Keratinocyte (primary cell): Measurements from ENCODE around the gene ST6GALNAC6. TPM values are rescaled to one million over a fixed set of nuclear protein-coding genes. Genes with fewer than 3 reads are reported as not detected.

Experiments
- DNase-seq: peaks from one replicate; pipeline ENCODE4 v3.0.0-alpha.2; 2011; ENCODE audit warnings: low read depth, missing footprints, low spot score
- FAIRE-seq: peaks from 2 replicates; lab custom pipeline; 2011; peaks lifted over from hg19 to GRCh38; lab: Jason Lieb, UNC
- H2AFZ ChIP-seq: 2 replicates; pipeline ENCODE4 v1.6.0; 2012; ENCODE audit warnings: low read length, control low read depth, inconsistent platforms; ENCODE audit not compliant: control insufficient read depth
- H3K27ac ChIP-seq: 2 replicates; pipeline ENCODE4 v1.5.1; 2011; ENCODE audit warnings: low read length; ENCODE audit not compliant: control insufficient read depth, insufficient read depth
- H3K27me3 ChIP-seq: 3 replicates; pipeline ENCODE4 v1.6.0; 2011; ENCODE audit warnings: low read length; ENCODE audit not compliant: control insufficient read depth, insufficient read depth; ENCODE audit errors: extremely low read depth
- H3K36me3 ChIP-seq, 2 experiments: 2 replicates in 1 of 2; 3 replicates in 1 of 2; pipeline ENCODE4 v1.5.1; 2011; ENCODE audit warnings: low read length in 2 of 2, mild to moderate bottlenecking in 1 of 2; ENCODE audit not compliant: control insufficient read depth in 2 of 2, insufficient read depth in 2 of 2; ENCODE audit errors: extremely low read depth in 1 of 2
- H3K4me1 ChIP-seq: 3 replicates; pipeline ENCODE4 v1.5.1; 2011; ENCODE audit warnings: low read length; ENCODE audit not compliant: control insufficient read depth, insufficient read depth; ENCODE audit errors: extremely low read depth
- H3K4me2 ChIP-seq: 3 replicates; pipeline ENCODE4 v1.6.0; 2011; ENCODE audit warnings: low read depth, low read length; ENCODE audit not compliant: control insufficient read depth, insufficient read depth; ENCODE audit errors: extremely low read depth
- H3K4me3 ChIP-seq, 3 experiments: fragments of 200-600 bp in 1 of 3; sonication (generic) in 1 of 3; 2 replicates in 2 of 3; 3 replicates in 1 of 3; pipeline ENCODE4 v1.5.1; 2011 to 2016; ENCODE audit warnings: low read length in 3 of 3, mild to moderate bottlenecking in 3 of 3, control low read depth in 2 of 3, inconsistent platforms in 1 of 3, low read depth in 1 of 3, mixed read lengths in 1 of 3, mixed run types in 1 of 3, moderate library complexity in 1 of 3; ENCODE audit not compliant: control insufficient read depth in 2 of 3, insufficient read depth in 2 of 3; ENCODE audit errors: extremely low read depth in 1 of 3
- H3K79me2 ChIP-seq: 2 replicates; pipeline ENCODE4 v1.6.0; 2012; ENCODE audit warnings: low read length; ENCODE audit not compliant: control insufficient read depth, insufficient read depth
- H3K9ac ChIP-seq: 3 replicates; pipeline ENCODE4 v1.6.0; 2011; ENCODE audit warnings: low read length; ENCODE audit not compliant: control insufficient read depth, insufficient read depth; ENCODE audit errors: extremely low read depth
- H3K9me1 ChIP-seq: 3 replicates; pipeline ENCODE4 v1.6.0; 2011; ENCODE audit warnings: low read length; ENCODE audit not compliant: control insufficient read depth, insufficient read depth; ENCODE audit errors: extremely low read depth
- H3K9me3 ChIP-seq: 2 replicates; pipeline ENCODE4 v1.5.1; 2012; ENCODE audit warnings: low read depth, low read length; ENCODE audit not compliant: control insufficient read depth
- H4K20me1 ChIP-seq: 3 replicates; pipeline ENCODE4 v1.6.0; 2011; ENCODE audit warnings: low read length; ENCODE audit not compliant: control insufficient read depth, insufficient read depth; ENCODE audit errors: extremely low read depth
- EZH2 ChIP-seq: IDR thresholded peaks from one replicate; pipeline ENCODE4 v1.6.1; 2012; ENCODE audit warnings: inconsistent platforms, mild to moderate bottlenecking, low read length, moderate library complexity
- dilution Hi-C: fragments of 300-500 bp; cut with MboI; formaldehyde crosslinking; loops from one replicate; pipeline ENCODE4 v1.7.0; 2020; ENCODE audit warnings: low sequenced_read_pairs; ENCODE audit not compliant: extremely low pct_ligation_motif_present
- polyA plus RNA-seq, 5 experiments: library from polyadenylated mRNA; depleted of rRNA in 3 of 5; stranded (reverse) in 3 of 5; stranded (forward) in 1 of 5; unstranded in 1 of 5; fragments of >200 nt; gene quantifications; 1 replicate in 1 of 5; 2 replicates in 3 of 5; 3 replicates in 1 of 5; pipeline versions ENCODE4 v1.2.1 to v1.2.3, GENCODE V29; 2011 to 2012; ENCODE audit warnings: missing spikeins in 2 of 5, low read depth in 1 of 5, low replicate concordance in 1 of 5
- TF ChIP-seq, protein P1 (sequence below), 3 experiments: IDR thresholded peaks in 1 of 3; conservative IDR thresholded peaks in 1 of 3; optimal IDR thresholded peaks in 1 of 3; 2 replicates in 2 of 3; 3 replicates in 1 of 3; pipeline versions ENCODE3 to v1.5.1; 2011; ENCODE audit warnings: low read length in 3 of 3, mild to moderate bottlenecking in 3 of 3, moderate library complexity in 2 of 3, control low read depth in 1 of 3, inconsistent platforms in 1 of 3; ENCODE audit not compliant: insufficient read depth in 2 of 3; ENCODE audit errors: extremely low read depth in 1 of 3

Gene ST6GALNAC6
- polyA plus RNA-seq, 1 donor (not counting 4 experiments of a cell fraction or from before 2014, with no cell fraction given), result 21.1 TPM

DNA sequence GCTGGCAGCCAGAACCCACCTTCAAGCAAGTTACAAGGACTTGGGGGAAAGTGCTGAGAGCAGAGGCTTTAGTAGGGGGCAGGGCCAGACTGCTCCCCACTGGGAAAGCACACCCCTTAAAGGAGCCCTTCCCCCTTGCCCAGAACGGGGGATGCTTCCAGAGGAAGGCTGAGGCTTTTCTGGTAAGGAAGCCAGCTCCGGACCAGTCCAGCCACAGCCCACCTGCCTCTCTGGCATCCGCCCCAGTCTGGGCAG, 42.5 kb upstream of the ST6GALNAC6 start:
- dilution Hi-C loops, result loop anchor here (25.0 kb wide), 1 partner anchor 120 kb away; the partner anchor contains the start of genes NAIF1 and SLC25A25
- TF ChIP-seq, protein P1, sequence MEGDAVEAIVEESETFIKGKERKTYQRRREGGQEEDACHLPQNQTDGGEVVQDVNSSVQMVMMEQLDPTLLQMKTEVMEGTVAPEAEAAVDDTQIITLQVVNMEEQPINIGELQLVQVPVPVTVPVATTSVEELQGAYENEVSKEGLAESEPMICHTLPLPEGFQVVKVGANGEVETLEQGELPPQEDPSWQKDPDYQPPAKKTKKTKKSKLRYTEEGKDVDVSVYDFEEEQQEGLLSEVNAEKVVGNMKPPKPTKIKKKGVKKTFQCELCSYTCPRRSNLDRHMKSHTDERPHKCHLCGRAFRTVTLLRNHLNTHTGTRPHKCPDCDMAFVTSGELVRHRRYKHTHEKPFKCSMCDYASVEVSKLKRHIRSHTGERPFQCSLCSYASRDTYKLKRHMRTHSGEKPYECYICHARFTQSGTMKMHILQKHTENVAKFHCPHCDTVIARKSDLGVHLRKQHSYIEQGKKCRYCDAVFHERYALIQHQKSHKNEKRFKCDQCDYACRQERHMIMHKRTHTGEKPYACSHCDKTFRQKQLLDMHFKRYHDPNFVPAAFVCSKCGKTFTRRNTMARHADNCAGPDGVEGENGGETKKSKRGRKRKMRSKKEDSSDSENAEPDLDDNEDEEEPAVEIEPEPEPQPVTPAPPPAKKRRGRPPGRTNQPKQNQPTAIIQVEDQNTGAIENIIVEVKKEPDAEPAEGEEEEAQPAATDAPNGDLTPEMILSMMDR (optimal IDR thresholded peaks at IDR 0.05 in 1 of 3, IDR thresholded peaks at IDR 0.05 in 1 of 3, conservative IDR thresholded peaks at IDR 0.05 in 1 of 3; ENCODE audit: extremely low read depth in 1 of 3, insufficient read depth in 2 of 3, low read length in 3 of 3), result no peak
- TF ChIP-seq EZH2, result no peak
- no peaks in the 10 kb centered on the region for H3K9me3 ChIP-seq

GRCh38 chr9:127941062-127941960, 41.9 kb upstream of the ST6GALNAC6 start:
- dilution Hi-C loops, result loop anchor here (25.0 kb wide), 1 partner anchor 121 kb away; the partner anchor contains the start of genes NAIF1 and SLC25A25
- peaks cover 5 to 10% of the 10 kb centered on the region in 2 experiments for H3K36me3 ChIP-seq
- H3K4me2 ChIP-seq, result no peak overlapping the region
- DNase-seq, result no peak
- H3K27ac ChIP-seq, result no peak overlapping the region
- no peak overlapping the region for H3K4me3 ChIP-seq
- peaks cover 9% of the 10 kb centered on the region for H4K20me1 ChIP-seq
- peaks cover 14% of the 10 kb centered on the region for H3K4me1 ChIP-seq
- peaks cover 12% of the 10 kb centered on the region for H3K79me2 ChIP-seq
- no peak for TF ChIP-seq EZH2
- TF ChIP-seq, protein P1 (optimal IDR thresholded peaks at IDR 0.05 in 1 of 3, IDR thresholded peaks at IDR 0.05 in 1 of 3, conservative IDR thresholded peaks at IDR 0.05 in 1 of 3; ENCODE audit: extremely low read depth in 1 of 3, insufficient read depth in 2 of 3, low read length in 3 of 3), result no peak
- no peak overlapping the region for H2AFZ ChIP-seq
- H3K9me1 ChIP-seq, result no peaks in the 10 kb centered on the region
- H3K9me3 ChIP-seq, result no peaks in the 10 kb centered on the region
- H3K9ac ChIP-seq, result no peak overlapping the region
- FAIRE-seq, result no peak
- H3K27me3 ChIP-seq, result no peaks in the 10 kb centered on the region

More for the DNA sequence above, 42.5 kb upstream of the ST6GALNAC6 start:
- FAIRE-seq (no peak), DNase-seq (no peak)
- Histone ChIP-seq H3K4me2 (no peak overlapping the region), H3K4me3 (no peak overlapping the region), H3K27ac (no peak overlapping the region), H2AFZ (no peak overlapping the region), H3K27me3 (no peaks in the 10 kb centered on the region), H3K36me3 (peaks cover 5 to 10% of the 10 kb centered on the region in 2 experiments), H3K9ac (no peak overlapping the region), H3K4me1 (peaks cover 8% of the 10 kb centered on the region), H4K20me1 (peaks cover 9% of the 10 kb centered on the region), H3K79me2 (peaks cover 7% of the 10 kb centered on the region), H3K9me1 (no peaks in the 10 kb centered on the region)
